Type B pancreatic cell (in vitro differentiated cells): ENCODE data around the gene ADGRL3. TPM values are rescaled to one million over a fixed set of nuclear protein-coding genes. Genes with fewer than 3 reads are reported as not detected.

ENCODE experiments used
- DNase-seq: peaks from one replicate; pipeline ENCODE4 v3.0.0; 2021; ENCODE audit warnings: mixed read lengths; ENCODE audit not compliant: unreplicated experiment; ENCODE audit errors: extremely low spot score
- H3K27ac Mint-ChIP-seq: 2 replicates; pipeline ENCODE4 v1.8.0; 2021; ENCODE audit warnings: mild to moderate bottlenecking, mixed read lengths
- H3K27me3 Mint-ChIP-seq: 2 replicates; pipeline ENCODE4 v1.8.0; 2021; ENCODE audit warnings: mixed read lengths
- H3K36me3 Mint-ChIP-seq: 2 replicates; pipeline ENCODE4 v1.8.0; 2021; ENCODE audit warnings: mixed read lengths
- H3K4me1 Mint-ChIP-seq: one replicate; pipeline ENCODE4 v1.8.0; 2021; ENCODE audit warnings: mixed read lengths; ENCODE audit not compliant: unreplicated experiment
- H3K4me3 Mint-ChIP-seq: 2 replicates; pipeline ENCODE4 v1.8.0; 2021; ENCODE audit warnings: mild to moderate bottlenecking, mixed read lengths
- H3K9me3 Mint-ChIP-seq: 2 replicates; pipeline ENCODE4 v1.8.0; 2021; ENCODE audit warnings: mixed read lengths
- CTCF ChIP-seq: fragments of 200-600 bp; sonication (generic); conservative IDR thresholded peaks from 2 replicates; pipeline ENCODE4 v1.5.0; 2021; ENCODE audit warnings: antibody characterized with exemption, mild to moderate bottlenecking
- total RNA-seq: library from RNA; stranded (reverse); gene quantifications from 2 replicates; pipeline ENCODE4 v1.2.1, GENCODE V29; 2021; ENCODE audit warnings: low replicate concordance

The ADGRL3 gene
- total RNA-seq, 1 donor from 2014 or later: 53.5 TPM

- H3K9me3 Mint-ChIP-seq: no peaks in the 10 kb centered on the region
- peaks cover 3% of the 10 kb centered on the region for H3K4me1 Mint-ChIP-seq
- no peak for TF ChIP-seq CTCF
- no peak for DNase-seq
- no peak overlapping the region for H3K4me3 Mint-ChIP-seq
- no peaks in the 10 kb centered on the region for H3K36me3 Mint-ChIP-seq
- H3K27ac Mint-ChIP-seq: no peak overlapping the region
- no peaks in the 10 kb centered on the region for H3K27me3 Mint-ChIP-seq
These were observed 851.2 kb downstream of the ADGRL3 start for GRCh38 chr4:62051332-62051731.

GRCh38 chr4:62053974-62054373 lies 853.8 kb downstream of the ADGRL3 start:
- H3K27ac Mint-ChIP-seq: no peak overlapping the region
- no peak for TF ChIP-seq CTCF
- H3K27me3 Mint-ChIP-seq: peaks cover 8% of the 10 kb centered on the region
- H3K4me1 Mint-ChIP-seq: peaks cover 3% of the 10 kb centered on the region
- no peaks in the 10 kb centered on the region for H3K36me3 Mint-ChIP-seq
- H3K4me3 Mint-ChIP-seq: no peak overlapping the region
- no peaks in the 10 kb centered on the region for H3K9me3 Mint-ChIP-seq
- DNase-seq: no peak

- Mint-ChIP-seq H3K27ac (no peak overlapping the region), H3K36me3 (no peaks in the 10 kb centered on the region), H3K4me3 (no peak overlapping the region), H3K9me3 (no peaks in the 10 kb centered on the region), H3K27me3 (peaks cover 16% of the 10 kb centered on the region), H3K4me1 (peaks cover 6% of the 10 kb centered on the region)
- no peak for DNase-seq
- TF ChIP-seq CTCF: no peak
These were observed 856.9 kb downstream of the ADGRL3 start for GRCh38 chr4:62057031-62057430.

- Mint-ChIP-seq H3K27me3 (peaks cover 16% of the 10 kb centered on the region), H3K9me3 (no peaks in the 10 kb centered on the region), H3K4me1 (peaks cover 6% of the 10 kb centered on the region), H3K4me3 (no peak overlapping the region), H3K27ac (no peak overlapping the region), H3K36me3 (no peaks in the 10 kb centered on the region)
- no peak for TF ChIP-seq CTCF
- no peak for DNase-seq
These were observed 858.4 kb downstream of the ADGRL3 start for GRCh38 chr4:62058571-62058970.

- Mint-ChIP-seq H3K27me3 (no peaks in the 10 kb centered on the region), H3K36me3 (peaks cover 9% of the 10 kb centered on the region), H3K27ac (no peak overlapping the region), H3K4me1 (no peaks in the 10 kb centered on the region), H3K4me3 (no peak overlapping the region), H3K9me3 (no peaks in the 10 kb centered on the region)
- no peak for DNase-seq
- TF ChIP-seq CTCF: no peak
These were observed 870.2 kb downstream of the ADGRL3 start for GRCh38 chr4:62070291-62070852.

- no peak for DNase-seq
- peaks cover 7% of the 10 kb centered on the region for H3K36me3 Mint-ChIP-seq
- no peaks in the 10 kb centered on the region for H3K4me1 Mint-ChIP-seq
- no peak for TF ChIP-seq CTCF
- H3K4me3 Mint-ChIP-seq: no peak overlapping the region
- no peaks in the 10 kb centered on the region for H3K27me3 Mint-ChIP-seq
- no peak overlapping the region for H3K27ac Mint-ChIP-seq
- H3K9me3 Mint-ChIP-seq: no peaks in the 10 kb centered on the region
These were observed 875.0 kb downstream of the ADGRL3 start for GRCh38 chr4:62075089-62075488.
